ENCODE results near the gene ADAMTS14.
"Not testable (repeated sequence)": the region's sequence is repeated elsewhere in the genome, so short reads cannot be mapped to it uniquely, and the experiment has no call there.

ADAMTS14 gene

DNA sequence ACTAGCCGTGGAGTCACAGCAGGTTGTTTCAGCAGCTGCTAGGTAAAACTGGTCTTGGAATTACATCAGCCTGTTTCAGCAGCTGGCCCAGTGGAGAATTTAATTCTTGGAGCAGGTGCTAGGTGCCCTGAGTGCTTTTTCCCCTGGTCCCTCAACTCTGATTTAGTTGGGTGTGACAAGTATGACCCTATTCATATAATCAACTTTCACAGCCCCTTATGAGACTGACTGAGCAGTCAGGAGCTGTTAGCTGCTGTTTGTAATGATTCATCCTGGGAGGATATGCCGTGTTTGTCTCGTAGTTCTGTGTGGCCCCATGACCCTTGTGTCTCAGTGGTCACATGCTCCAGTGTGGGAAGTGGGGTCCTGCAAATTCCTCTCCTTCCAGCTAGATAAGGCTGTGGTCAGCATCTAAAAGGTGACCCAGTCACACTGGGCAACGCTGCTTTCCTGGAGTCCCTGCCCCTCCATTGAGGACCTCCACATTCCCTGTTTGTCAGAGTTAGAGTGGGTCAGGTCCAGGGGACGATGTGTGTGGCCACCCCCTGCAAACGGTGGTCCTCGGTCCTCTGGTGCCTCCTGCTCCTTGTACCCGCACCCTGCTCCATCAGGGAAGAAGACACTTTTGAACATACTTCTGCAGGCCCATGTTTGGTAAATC lies 84.5 kb downstream of the ADAMTS14 start:
- no peak for DNase-seq

- DNase-seq: no peak
These were observed 85.5 kb downstream of the ADAMTS14 start for GRCh38 chr10:70757856-70758255.

- DNase-seq: peak; percentile 48
These were observed 86.6 kb downstream of the ADAMTS14 start for GRCh38 chr10:70758757-70759514.

DNA sequence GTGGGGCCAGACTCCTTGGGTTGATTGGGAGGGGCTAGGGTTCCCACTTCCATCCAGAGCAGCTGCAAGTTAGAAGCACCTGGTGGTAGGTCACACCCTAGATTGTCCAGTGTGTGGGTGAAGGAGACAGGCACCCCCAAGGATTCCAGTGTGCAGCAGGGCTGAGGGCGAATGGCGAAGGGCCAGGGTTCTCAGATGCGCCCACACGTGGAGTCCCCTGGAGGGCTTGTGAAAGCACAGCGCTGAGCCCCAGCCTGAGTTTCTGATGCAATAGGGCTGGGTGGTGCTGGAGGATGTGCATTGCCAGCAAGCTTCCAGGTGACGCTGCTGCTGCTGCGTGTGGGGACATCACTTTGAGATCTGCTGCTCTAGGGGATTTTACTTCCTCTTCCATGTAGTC lies 87.5 kb downstream of the ADAMTS14 start:
- DNase-seq: no peak

DNA sequence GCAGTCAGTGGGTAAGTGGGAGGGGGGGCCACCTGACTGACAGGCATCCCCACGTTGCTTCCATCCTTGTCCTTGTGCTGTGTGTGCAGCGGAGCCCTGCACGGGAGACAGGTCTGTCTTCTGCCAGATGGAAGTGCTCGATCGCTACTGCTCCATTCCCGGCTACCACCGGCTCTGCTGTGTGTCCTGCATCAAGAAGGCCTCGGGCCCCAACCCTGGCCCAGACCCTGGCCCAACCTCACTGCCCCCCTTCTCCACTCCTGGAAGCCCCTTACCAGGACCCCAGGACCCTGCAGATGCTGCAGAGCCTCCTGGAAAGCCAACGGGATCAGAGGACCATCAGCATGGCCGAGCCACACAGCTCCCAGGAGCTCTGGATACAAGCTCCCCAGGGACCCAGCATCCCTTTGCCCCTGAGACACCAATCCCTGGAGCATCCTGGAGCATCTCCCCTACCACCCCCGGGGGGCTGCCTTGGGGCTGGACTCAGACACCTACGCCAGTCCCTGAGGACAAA lies 88.0 kb downstream of the ADAMTS14 start:
- no peak for DNase-seq

DNA sequence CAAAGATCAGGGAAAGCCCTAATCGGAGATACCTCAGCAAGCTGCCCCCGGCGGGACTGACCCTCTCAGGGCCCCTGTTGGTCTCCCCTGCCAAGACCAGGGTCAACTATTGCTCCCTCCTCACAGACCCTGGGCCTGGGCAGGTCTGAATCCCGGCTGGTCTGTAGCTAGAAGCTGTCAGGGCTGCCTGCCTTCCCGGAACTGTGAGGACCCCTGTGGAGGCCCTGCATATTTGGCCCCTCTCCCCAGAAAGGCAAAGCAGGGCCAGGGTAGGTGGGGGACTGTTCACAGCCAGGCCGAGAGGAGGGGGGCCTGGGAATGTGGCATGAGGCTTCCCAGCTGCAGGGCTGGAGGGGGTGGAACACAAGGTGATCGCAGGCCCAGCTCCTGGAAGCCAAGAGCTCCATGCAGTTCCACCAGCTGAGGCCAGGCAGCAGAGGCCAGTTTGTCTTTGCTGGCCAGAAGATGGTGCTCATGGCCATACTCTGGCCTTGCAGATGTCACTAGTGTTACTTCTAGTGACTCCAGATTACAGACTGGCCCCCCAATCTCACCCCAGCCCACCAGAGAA lies 88.8 kb downstream of the ADAMTS14 start:
- no peak for DNase-seq

- DNase-seq: no peak
These were observed 89.5 kb downstream of the ADAMTS14 start for GRCh38 chr10:70761727-70762350.

GRCh38 chr10:70762441-70763175 lies 90.3 kb downstream of the ADAMTS14 start:
- no peak for DNase-seq

GRCh38 chr10:70763567-70763966 lies 91.3 kb downstream of the ADAMTS14 start:
- no peak for DNase-seq

DNA sequence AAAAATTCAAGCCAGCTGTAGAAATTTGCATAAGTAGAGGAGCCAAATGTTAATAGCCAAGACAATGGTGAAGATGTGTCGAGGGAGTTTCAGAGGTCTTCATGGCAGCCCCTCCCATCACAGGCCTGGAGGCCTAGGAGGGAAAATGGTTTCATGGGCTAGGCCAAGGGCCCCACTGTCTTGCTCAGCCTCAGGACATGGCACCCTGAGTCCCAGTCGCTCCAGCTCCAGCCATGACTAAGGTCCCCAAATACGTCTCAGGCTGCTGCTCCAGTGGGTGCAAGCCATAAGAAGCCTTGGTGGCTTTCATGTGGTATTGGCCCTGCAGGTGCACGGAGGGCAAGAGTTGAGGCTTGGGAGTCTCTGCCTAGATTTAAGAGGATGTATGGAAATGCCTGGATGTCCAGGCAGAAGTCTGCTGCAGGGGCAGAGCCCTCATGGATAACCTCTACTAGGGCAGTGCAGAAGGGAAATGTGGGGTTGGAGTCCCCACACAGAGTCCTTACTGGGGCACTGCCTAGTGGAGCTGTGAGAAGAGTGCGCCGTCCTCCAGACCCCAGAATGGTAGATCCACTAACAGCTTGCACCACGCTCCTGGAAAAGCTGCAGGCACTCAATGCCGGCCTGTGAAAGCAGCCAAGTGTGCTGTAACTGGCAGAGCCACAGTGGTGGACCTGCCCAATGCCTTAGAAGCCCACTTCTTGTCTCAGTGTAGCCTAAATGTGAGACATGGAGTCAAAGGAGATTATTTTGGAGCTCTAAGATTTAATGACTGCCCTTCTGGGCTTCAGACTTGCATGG lies 93.7 kb downstream of the ADAMTS14 start:
- DNase-seq: no peak

DNA sequence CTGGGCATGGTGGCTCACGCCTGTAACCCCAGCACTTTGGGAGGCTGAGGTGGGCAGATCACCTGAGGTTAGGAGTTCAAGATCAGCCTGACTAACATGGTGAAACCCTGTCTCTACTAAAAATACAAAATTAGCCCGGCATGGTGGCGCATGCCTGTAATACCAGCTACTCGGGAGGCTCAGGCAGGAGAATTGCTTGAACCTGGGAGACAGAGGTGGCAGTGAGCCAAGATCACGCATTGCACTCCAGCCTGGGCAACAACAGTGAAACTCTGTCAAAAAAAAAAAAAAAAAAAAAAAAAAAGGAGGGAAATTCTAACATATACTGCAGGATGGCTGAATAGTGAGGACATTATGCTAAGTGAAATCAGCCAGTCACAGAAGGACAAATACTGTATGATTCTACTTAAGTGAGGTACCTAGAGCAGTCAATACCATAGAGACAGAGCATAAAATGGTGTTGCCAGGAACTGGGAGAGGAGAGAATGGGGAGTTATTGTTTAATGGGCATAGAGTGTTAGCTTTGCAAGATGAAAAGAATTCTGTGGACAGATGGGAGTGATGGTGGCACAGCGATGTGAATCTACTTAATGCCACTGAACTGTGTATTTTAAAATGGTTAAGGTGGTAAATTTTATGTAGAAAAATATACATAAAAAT lies 95.8 kb downstream of the ADAMTS14 start:
- not testable (repeated sequence) for DNase-seq

- DNase-seq: no peak
These were observed 96.8 kb downstream of the ADAMTS14 start for GRCh38 chr10:70769121-70769520.

DNA sequence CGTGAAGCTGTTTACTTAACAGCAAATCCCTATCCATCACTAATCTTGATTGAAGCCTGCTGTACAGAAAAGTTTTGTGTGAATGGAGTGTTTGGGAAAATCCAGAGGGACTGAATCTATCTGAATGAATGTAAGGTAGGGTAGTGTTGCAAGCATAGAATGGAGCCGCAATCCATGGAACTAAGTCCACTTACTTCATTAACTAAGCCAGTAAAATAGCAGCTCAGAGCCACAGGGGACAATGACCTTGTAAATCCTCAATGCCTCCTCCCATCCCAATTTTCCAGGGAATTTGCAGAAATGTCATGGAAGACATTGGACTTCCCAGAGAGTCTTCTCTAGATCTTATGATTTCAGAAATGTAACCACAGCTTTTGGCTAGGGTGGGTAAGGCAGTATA lies 97.7 kb downstream of the ADAMTS14 start:
- no peak for DNase-seq

- not testable (repeated sequence) for DNase-seq
These were observed 98.2 kb downstream of the ADAMTS14 start for GRCh38 chr10:70770516-70770915.

- no peak for DNase-seq
These were observed 99.2 kb downstream of the ADAMTS14 start for GRCh38 chr10:70771311-70772194.

- no peak for DNase-seq
These were observed 100.3 kb downstream of the ADAMTS14 start for GRCh38 chr10:70772627-70773026.

DNA sequence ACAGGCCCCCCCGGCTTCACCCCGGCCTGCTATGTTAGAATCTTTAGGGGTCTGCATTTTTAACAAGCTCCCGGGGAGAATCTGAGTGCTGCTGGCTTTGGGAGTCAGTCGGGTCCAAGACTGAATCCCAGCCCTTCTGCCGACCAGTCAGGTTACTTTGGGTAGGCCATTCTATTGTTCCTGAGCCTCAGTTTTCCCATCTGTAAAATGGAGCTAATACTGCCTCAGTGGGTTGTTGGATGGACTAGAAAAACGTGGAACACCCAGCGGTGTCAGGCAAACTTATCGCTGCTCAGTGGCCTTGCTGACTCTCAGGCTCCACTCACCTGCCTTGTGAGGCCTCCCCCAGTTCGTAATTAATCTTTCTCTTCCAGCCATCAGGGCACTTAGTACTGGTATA lies 101.2 kb downstream of the ADAMTS14 start:
- DNase-seq: no peak

DNA sequence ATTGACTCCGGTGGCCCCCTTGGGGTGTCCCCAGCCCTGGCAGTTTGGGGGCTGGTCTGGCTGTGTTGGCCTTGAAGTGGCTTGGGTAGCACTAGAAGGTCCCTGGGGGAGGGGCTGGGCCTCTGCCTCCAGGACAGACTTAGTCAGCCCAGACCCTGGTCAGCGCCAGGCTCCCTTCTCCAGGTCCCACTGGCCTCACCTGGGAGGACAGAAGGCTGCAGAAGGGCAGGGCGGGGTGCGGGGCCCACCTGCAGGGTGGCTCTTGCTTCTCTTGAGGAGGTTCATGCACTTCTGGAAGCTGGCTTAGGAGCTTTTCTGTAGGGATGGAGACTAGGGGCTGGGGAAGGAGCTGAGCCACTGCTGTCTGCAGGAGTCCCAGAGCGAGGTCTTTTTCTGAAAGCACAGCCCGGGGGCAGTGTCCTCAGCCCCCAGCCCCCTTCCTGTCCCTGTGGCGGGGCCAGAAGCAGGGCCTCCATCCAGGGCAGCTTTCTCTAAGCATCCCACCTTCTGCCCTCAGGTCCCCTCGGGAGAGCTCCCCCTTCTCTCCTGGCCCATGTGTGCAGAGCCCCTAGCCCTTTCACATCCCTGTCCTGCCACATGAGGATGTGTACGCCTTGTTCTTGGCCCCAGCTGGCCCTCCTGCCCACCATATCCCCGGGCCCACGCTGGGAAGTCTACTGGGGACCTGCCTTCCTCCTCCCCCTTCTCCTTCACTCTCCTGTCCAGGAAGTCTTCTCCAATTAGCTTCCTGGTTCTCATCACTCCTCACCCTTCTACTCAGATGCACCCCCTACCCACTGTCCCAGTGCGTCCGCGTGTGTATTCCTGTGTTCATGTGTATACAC lies 101.9 kb downstream of the ADAMTS14 start:
- no peak for DNase-seq

Data from central memory CD4-positive, alpha-beta T cell (primary cell).